HUES6 (cell line): Measurements from ENCODE around the gene TNS3.

Experiments used
- H3K27ac ChIP-seq: 2 replicates; pipeline ENCODE4 v1.7.0; 2013; ENCODE audit warnings: low read depth, mild to moderate bottlenecking, low read length, inconsistent platforms
- H3K27me3 ChIP-seq: 2 replicates; pipeline ENCODE4 v1.6.1; 2013; ENCODE audit warnings: low read length; ENCODE audit not compliant: control insufficient read depth, insufficient read depth
- H3K36me3 ChIP-seq: 2 replicates; pipeline ENCODE4 v1.6.1; 2013; ENCODE audit warnings: low read length; ENCODE audit not compliant: control insufficient read depth, insufficient read depth
- H3K4me1 ChIP-seq: 2 replicates; pipeline ENCODE4 v1.6.1; 2013; ENCODE audit warnings: low read length; ENCODE audit not compliant: control insufficient read depth, insufficient read depth
- H3K4me3 ChIP-seq: 2 replicates; pipeline ENCODE4 v1.5.1; 2013; ENCODE audit warnings: low read depth, low read length
- H3K9ac ChIP-seq: one replicate; pipeline ENCODE4 v1.6.1; 2013; ENCODE audit warnings: mild to moderate bottlenecking, low read length
- H3K9me3 ChIP-seq: 2 replicates; pipeline ENCODE4 v1.6.1; 2013; ENCODE audit warnings: low read depth, low read length; ENCODE audit not compliant: control insufficient read depth, insufficient read depth

TNS3 gene

DNA sequence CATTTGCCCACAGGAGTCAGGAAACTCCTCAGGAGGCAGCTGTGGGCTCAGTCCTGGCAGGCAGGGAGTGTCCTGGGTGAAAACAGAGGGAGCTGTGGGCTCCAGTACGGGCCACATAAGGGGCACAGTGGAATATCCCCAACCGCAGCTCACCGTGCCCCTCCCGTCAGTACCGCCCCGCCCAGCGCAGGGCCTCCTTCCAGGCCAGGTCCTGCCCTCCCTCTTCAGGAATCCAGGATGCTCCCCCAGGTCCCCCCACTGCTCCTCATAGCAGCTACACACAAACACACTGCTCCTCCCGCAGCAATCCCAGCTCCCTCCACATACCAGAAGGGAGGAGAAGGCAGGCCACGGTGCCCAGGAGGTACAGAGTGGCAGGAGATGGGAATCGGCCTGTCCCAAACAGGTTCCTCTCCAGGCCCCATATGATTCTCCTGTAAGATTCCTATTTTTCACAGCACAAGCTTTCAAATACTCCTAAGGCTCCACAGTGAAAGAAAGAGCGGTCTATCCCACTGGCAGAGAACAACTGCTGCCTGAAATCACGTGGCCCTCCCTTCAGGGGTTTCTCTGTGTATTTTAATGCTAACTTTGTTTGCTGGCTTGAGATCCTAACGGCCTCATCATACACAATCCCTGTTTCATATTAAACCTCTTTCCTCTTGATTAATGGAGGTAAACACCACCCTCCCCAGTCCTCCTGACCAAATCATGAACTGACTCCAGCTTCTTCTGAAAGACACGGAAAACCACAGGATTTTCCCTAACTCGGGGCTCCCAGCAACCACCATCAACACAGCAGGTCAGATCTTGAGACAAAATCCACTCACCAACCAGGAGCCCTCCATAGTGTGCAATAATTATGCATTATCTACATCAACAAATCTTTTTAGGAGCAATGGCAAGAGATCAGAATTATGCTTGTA, 178.7 kb downstream of the TNS3 start:
- Histone ChIP-seq H3K27me3 (no peaks in the 10 kb centered on the region), H3K4me1 (peaks cover 7% of the 10 kb centered on the region; the same call in 1 of the 2 replicates), H3K4me3 (no peak overlapping the region), H3K27ac (no peak overlapping the region), H3K36me3 (peaks cover 10% of the 10 kb centered on the region), H3K9me3 (no peaks in the 10 kb centered on the region), H3K9ac (peak overlapping the region; percentile 8)

DNA sequence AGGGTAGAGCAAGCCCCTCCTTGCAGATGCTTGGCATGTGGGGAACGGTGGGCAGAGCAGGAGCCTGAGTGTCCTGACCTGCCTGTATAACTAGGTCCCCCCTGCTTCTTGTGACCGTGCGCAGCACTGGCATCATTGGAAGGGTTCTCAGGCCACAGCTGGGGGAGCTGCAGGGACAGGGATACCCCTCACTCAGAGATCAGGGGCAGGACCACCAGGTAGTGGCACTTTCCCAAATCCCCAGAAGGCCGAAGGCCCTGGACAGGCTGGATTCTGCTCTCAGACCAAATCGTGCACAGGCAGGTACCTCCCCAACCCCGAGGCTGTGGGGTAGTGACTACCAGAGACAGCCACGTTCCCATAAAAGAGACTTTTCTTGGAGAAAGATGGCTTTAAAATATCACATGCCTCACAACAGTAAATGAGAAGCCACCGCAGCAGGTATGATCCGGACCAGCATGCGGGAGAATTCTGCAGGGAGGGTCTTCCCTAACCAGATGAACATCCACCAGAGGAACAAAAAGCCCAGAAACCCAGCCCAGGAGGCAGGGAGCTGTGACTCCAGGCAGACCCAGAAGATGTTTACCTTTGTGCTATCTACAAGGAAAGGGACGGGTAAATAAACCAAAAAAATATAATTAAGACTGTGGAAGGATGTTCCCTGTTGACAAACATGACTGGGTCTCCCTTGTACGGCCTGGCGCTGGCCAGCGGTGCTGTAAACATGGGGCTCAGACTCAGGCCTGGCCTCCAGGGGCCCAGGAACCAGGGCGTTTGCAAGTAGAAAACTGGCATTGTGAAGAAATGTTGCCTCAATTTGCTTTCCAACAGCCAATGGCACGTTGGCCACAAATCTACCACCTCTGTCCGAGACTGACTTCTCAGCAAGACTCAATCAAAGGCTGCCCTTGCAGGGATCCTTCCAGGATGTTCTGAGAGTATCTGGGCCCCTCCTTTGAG, 180.0 kb downstream of the TNS3 start:
- H3K9me3 ChIP-seq = no peaks in the 10 kb centered on the region
- no peak overlapping the region for H3K27ac ChIP-seq
- H3K27me3 ChIP-seq = no peaks in the 10 kb centered on the region
- no peak overlapping the region for H3K9ac ChIP-seq
- H3K4me3 ChIP-seq = no peak overlapping the region
- peaks cover 7% of the 10 kb centered on the region; the same call in 1 of the 2 replicates for H3K4me1 ChIP-seq
- peaks cover 13% of the 10 kb centered on the region for H3K36me3 ChIP-seq

DNA sequence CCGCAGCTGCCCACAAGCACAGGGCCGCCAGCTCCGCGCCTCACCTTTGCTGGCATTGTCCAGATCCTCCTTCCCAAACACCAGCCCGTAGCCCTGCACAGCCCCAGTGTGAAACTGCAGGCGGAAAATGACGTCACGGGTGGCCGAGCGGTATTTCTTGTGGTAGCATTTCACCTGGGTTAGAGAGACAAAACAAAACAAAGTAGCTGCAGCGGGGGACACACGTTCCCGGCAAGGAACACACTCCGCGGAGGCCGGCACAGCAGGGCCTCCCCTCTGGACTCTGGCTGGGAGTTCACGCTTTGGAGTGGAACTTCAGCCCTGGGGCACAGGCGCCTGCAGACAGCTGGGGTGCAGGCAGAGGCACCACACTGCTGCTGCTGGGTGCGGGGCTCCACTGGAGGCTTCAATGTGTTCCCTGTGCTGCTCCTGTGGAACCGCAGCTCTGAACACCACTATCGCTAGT, 181.1 kb downstream of the TNS3 start:
- Histone ChIP-seq H3K36me3 (peaks cover 22% of the 10 kb centered on the region), H3K27me3 (no peaks in the 10 kb centered on the region), H3K4me1 (peaks cover 7% of the 10 kb centered on the region; the same call in 1 of the 2 replicates), H3K9me3 (no peaks in the 10 kb centered on the region), H3K9ac (no peak overlapping the region), H3K27ac (no peak overlapping the region), H3K4me3 (no peak overlapping the region)

DNA sequence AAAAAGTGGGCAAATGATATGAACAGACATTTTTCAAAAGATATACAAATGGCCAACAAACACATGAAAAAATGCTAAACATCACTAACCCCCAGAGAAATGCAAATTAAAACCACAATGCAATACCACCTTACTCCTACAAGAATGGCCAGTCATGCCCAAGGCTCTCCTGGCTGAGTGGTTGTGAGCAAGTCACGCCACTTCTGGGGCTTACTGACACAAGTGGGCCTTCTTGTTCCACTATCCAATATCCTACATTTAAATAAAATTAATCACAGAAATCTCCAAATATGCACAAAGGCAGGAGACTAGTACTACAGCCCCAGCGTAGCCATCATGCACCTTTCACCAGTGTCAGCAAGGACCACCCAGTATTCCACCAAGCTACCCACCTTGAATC, 181.9 kb downstream of the TNS3 start:
- Histone ChIP-seq H3K9ac (no peak overlapping the region), H3K9me3 (no peaks in the 10 kb centered on the region), H3K36me3 (peaks cover 29% of the 10 kb centered on the region), H3K27ac (no peak overlapping the region), H3K4me1 (peaks cover 7% of the 10 kb centered on the region; the same call in 1 of the 2 replicates), H3K4me3 (no peak overlapping the region), H3K27me3 (no peaks in the 10 kb centered on the region)

DNA sequence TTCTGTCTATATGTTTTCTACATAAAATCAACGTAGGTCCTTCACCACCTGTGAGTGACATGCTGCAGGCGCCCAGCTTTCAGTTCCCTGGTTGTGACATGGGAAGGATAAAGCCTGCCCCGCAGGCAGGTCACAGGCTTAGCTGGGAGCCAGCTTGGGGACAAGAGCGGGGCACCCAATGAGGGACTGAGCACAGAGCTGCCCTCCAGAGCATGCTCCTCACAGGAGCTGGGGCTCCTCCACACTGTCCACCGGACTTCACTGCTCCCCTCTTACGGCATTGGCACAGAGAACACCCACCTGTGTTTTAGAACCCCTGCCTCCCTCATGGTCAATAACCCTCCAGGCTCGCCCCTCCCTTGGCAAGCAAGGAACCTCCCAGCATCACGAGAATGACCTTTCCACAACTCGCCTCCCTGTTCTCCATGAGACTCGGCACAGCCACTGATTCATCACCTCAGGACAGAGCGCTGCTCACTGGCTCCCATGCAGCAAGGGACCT, 187.1 kb downstream of the TNS3 start:
- no peaks in the 10 kb centered on the region for H3K9me3 ChIP-seq
- H3K36me3 ChIP-seq = peaks cover 60% of the 10 kb centered on the region
- H3K4me3 ChIP-seq = no peak overlapping the region

DNA sequence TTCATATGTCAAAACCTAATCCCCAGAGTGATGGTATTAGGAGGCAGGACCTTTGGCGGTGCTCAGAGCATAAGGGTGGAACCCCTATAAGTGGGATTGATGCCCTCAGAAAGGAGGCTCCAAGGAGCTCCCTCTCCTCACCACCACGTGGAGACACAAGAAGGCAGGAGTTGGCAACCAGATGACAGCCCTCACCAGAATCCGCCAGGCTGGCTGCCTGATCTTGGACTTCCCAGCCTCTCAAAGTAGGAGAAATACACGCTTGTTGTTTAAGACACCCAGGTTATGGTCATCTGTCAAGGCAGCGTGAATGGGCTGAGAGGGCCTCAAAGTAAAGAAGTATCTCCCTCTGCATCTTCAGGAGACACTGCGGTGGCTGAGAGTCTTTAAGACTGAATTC, 187.7 kb downstream of the TNS3 start:
- Histone ChIP-seq H3K4me3 (no peak overlapping the region), H3K9me3 (no peaks in the 10 kb centered on the region), H3K36me3 (peaks cover 60% of the 10 kb centered on the region), H3K27me3 (no peaks in the 10 kb centered on the region), H3K4me1 (no peaks in the 10 kb centered on the region), H3K27ac (no peak overlapping the region), H3K9ac (no peak overlapping the region)

More for the DNA sequence above, 187.1 kb downstream of the TNS3 start:
- Histone ChIP-seq H3K9ac (no peak overlapping the region), H3K27me3 (no peaks in the 10 kb centered on the region), H3K27ac (no peak overlapping the region), H3K4me1 (no peaks in the 10 kb centered on the region)

DNA sequence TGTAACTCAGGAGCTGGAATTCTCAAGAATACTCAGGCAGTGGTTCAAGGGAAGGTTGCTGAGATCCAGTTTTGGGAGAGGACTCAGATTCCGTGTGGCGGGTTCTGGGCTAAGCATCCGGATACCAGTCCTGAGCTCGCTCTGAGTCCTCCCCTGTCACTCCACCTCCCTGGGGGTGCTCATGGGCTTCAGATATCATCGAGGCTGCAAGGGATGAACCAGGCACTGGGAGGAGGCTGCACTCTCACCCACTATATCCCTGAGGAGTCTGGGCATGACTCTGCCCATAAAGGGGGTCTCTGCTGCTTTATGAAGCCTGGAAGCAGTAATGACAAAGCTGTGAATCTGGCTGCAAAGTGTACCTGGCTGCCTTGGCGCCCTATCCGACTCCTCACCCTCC, 188.5 kb downstream of the TNS3 start:
- H3K36me3 ChIP-seq = peaks cover 60% of the 10 kb centered on the region
- no peak overlapping the region for H3K9ac ChIP-seq
- H3K27me3 ChIP-seq = no peaks in the 10 kb centered on the region
- no peaks in the 10 kb centered on the region for H3K4me1 ChIP-seq
- no peaks in the 10 kb centered on the region for H3K9me3 ChIP-seq
- H3K27ac ChIP-seq = no peak overlapping the region
- no peak overlapping the region for H3K4me3 ChIP-seq

DNA sequence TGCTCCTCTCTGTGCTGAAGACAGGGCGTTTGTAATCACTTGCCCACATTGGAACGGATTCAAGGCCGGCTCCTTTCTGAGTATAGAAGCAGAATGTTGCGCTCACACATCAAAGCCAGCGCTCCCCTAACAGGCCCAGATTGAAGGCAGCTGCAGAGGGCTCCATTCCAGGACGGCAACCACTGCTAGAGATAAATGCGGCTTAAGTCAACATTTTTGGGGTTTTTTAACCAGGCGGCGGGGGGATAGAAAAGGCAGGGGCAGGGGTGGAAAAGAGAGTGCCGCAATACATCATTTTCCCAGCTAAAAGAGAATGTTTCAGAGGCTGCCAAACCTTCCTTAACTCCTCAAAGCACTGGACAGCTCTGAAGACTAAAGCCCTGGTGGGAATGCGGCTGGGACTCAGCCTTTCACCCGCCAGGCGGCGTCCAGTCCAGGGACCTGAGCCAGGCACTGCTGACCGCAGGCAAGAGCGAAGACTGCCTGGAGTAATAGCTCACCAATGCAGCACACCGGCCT, 189.6 kb downstream of the TNS3 start:
- Histone ChIP-seq H3K27ac (no peak overlapping the region), H3K4me1 (no peaks in the 10 kb centered on the region), H3K36me3 (peaks cover 67% of the 10 kb centered on the region), H3K27me3 (no peaks in the 10 kb centered on the region), H3K4me3 (no peak overlapping the region), H3K9me3 (no peaks in the 10 kb centered on the region), H3K9ac (no peak overlapping the region)

DNA sequence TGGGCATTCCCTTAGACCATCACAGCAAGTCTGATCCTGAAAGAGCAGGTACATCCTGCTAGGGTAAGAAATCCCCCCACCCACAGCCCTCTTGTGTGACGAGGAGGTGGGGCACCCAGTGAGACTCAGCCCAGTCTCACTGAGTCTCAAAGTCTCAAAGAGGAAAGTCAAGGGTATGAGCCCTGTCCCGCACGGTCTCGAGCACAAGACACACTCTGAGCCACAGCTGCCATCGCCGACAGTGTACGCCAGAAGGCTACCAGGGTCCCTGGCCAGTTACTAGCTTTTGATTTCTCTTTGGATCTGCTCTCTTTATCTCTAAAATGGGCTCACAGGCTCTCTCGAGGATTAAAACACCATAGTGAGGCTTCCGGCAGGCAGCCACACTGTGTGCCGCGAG, 190.2 kb downstream of the TNS3 start:
- Histone ChIP-seq H3K36me3 (peaks cover 63% of the 10 kb centered on the region), H3K4me1 (no peaks in the 10 kb centered on the region), H3K27me3 (no peaks in the 10 kb centered on the region), H3K9me3 (no peaks in the 10 kb centered on the region), H3K4me3 (no peak overlapping the region), H3K27ac (no peak overlapping the region), H3K9ac (no peak overlapping the region)

DNA sequence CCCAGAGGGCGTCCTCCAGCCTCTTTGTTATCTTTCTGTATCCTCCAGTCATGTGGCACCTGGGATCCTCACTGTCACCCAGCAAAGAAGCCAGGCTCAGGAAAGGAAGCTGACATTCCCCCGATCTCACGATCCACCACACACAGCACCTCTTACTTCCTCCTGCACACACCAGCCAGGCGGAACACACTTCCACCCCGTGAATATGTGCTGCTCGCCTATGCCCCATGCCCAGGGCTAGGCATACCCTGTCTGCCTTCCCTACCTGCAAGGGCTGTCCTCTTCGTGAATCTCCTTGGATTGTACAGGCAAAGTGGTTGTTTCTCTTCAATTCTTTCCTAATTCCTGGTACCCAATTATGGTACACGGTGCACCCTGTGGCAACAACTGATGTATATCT, 191.0 kb downstream of the TNS3 start:
- Histone ChIP-seq H3K9me3 (no peaks in the 10 kb centered on the region), H3K27me3 (no peaks in the 10 kb centered on the region), H3K4me3 (no peak overlapping the region), H3K27ac (no peak overlapping the region), H3K36me3 (peaks cover 54% of the 10 kb centered on the region), H3K4me1 (no peaks in the 10 kb centered on the region), H3K9ac (no peak overlapping the region)
